ENCODE data around the gene DNER. TPM values are rescaled to one million over a fixed set of nuclear protein-coding genes. Genes with fewer than 3 reads are reported as not detected.

DNER gene
- total RNA-seq, 1 experiment from 2014 or later, result 21.5 TPM

- peak; percentile 24 for DNase-seq (ENCODE audit: low read depth)
These were observed 213.1 kb downstream of the DNER start for GRCh38 chr2:229501051-229501794.

GRCh38 chr2:229492034-229492433 is 222.3 kb downstream of the DNER start:
- DNase-seq (ENCODE audit: low read depth), result peak; percentile 62

GRCh38 chr2:229490167-229490566 is 224.2 kb downstream of the DNER start:
- DNase-seq (ENCODE audit: low read depth), result no peak

- DNase-seq (ENCODE audit: low read depth), result peak; percentile 98
These were observed 225.3 kb downstream of the DNER start for GRCh38 chr2:229489016-229489415.

GRCh38 chr2:229488232-229488631 is 226.1 kb downstream of the DNER start:
- no peak for DNase-seq (ENCODE audit: low read depth)

- no peak for DNase-seq (ENCODE audit: low read depth)
These were observed 227.7 kb downstream of the DNER start for GRCh38 chr2:229486673-229487072.

- no peak for DNase-seq (ENCODE audit: low read depth)
These were observed 228.5 kb downstream of the DNER start for GRCh38 chr2:229485857-229486256.

GRCh38 chr2:229477269-229477755 is 237.0 kb downstream of the DNER start:
- DNase-seq (ENCODE audit: low read depth), result no peak

- DNase-seq (ENCODE audit: low read depth), result no peak
These were observed 238.6 kb downstream of the DNER start for GRCh38 chr2:229475778-229476177.

- DNase-seq (ENCODE audit: low read depth), result no peak
These were observed 240.2 kb downstream of the DNER start for GRCh38 chr2:229474125-229474524.

GRCh38 chr2:229470781-229471180 is 243.6 kb downstream of the DNER start:
- DNase-seq (ENCODE audit: low read depth), result no peak

GRCh38 chr2:229467783-229468182 is 246.6 kb downstream of the DNER start:
- DNase-seq (ENCODE audit: low read depth), result no peak

- DNase-seq (ENCODE audit: low read depth), result no peak
These were observed 250.5 kb downstream of the DNER start for GRCh38 chr2:229463841-229464346.

- DNase-seq (ENCODE audit: low read depth), result no peak
These were observed 252.2 kb downstream of the DNER start for GRCh38 chr2:229462112-229462511.

- DNase-seq (ENCODE audit: low read depth), result peak; percentile 58
These were observed 258.3 kb downstream of the DNER start for GRCh38 chr2:229456091-229456490.

GRCh38 chr2:229454934-229455631 is 259.3 kb downstream of the DNER start:
- DNase-seq (ENCODE audit: low read depth), result peak; percentile 96

GRCh38 chr2:229453230-229453629 is 261.1 kb downstream of the DNER start:
- DNase-seq (ENCODE audit: low read depth), result no peak

GRCh38 chr2:229451852-229452251 is 262.5 kb downstream of the DNER start:
- no peak for DNase-seq (ENCODE audit: low read depth)

- DNase-seq (ENCODE audit: low read depth), result no peak
These were observed 267.1 kb downstream of the DNER start for GRCh38 chr2:229447227-229447626.

- DNase-seq (ENCODE audit: low read depth), result no peak
These were observed 268.0 kb downstream of the DNER start for GRCh38 chr2:229446350-229446749.

GRCh38 chr2:229445501-229446211 is 268.7 kb downstream of the DNER start:
- peak; percentile 57 for DNase-seq (ENCODE audit: low read depth)

- DNase-seq (ENCODE audit: low read depth), result peak; percentile 94
These were observed 269.3 kb downstream of the DNER start for GRCh38 chr2:229445019-229445418.
